ENCODE measurements around the gene NCKAP5.

NCKAP5 gene

DNA sequence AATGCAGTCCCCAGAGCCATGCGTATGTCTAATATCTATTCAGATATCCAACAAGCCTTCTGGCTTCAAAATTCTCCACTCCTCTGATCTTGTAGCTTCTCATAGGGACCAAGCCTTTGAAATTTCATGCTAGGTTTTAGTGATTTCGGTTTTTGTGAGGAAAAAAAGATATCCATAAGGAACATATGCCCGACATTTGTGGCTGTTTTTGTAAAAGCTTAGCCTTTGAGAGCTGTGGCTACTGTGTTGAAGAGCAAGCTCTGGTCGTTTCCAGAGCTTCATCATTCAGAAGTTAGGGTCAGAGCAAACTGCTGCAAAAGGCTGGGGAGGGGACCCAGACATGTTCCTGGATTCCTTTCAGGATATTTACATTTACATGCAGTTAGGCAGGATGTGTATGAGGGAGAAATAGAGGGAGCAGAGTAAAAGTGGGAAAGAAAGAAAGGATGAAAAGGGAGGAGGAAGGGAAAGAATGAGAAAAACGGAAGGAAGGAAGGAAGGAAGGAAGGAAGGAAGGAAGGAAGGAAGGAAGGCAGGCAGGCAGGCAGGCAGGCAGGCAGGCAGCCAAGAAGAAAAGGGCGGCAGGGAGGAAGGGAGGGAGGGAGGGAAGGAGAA lies 70.2 kb downstream of the NCKAP5 start:
- no peak overlapping the region for H3K4me3 ChIP-seq (ENCODE audit: control insufficient read depth, low read depth, low read length)
- DNase-seq (ENCODE audit: low read depth), result no peak
- TF ChIP-seq, protein P1, sequence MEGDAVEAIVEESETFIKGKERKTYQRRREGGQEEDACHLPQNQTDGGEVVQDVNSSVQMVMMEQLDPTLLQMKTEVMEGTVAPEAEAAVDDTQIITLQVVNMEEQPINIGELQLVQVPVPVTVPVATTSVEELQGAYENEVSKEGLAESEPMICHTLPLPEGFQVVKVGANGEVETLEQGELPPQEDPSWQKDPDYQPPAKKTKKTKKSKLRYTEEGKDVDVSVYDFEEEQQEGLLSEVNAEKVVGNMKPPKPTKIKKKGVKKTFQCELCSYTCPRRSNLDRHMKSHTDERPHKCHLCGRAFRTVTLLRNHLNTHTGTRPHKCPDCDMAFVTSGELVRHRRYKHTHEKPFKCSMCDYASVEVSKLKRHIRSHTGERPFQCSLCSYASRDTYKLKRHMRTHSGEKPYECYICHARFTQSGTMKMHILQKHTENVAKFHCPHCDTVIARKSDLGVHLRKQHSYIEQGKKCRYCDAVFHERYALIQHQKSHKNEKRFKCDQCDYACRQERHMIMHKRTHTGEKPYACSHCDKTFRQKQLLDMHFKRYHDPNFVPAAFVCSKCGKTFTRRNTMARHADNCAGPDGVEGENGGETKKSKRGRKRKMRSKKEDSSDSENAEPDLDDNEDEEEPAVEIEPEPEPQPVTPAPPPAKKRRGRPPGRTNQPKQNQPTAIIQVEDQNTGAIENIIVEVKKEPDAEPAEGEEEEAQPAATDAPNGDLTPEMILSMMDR (conservative IDR thresholded peaks at IDR 0.05; ENCODE audit: control insufficient read depth, insufficient read depth, low read depth, low read length), result no peak

DNA sequence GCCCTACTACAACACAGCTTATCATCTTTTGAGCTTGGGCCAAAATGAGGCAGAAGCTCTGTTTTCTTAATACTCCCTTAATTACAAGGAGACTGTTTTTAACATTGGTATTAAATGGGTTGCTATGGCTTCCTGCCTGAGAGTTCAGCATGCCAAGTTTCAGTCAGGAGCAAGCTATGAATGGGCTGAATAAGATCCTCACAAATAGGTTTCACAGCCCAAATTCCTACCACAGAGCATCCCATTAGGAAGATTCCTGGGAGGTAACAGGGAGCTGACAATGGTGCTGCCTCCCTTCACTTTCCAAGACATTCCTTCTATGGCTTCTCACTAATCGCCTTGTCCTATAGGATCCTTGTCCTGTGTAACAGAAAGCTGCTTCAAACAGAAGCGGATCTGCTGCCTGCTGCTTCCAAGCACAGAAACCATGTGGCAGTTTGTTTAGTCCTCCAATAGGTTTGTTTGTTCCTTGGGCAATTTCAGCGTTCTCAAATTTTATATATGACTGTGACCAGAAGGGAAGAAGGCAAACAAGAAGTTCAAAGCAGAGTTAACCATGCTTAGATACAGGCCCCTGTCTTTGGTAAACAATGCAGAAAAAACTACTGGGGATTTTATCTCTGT lies 70.9 kb downstream of the NCKAP5 start:
- TF ChIP-seq, protein P1 (conservative IDR thresholded peaks at IDR 0.05; ENCODE audit: control insufficient read depth, insufficient read depth, low read depth, low read length), result no peak
- H3K4me3 ChIP-seq (ENCODE audit: control insufficient read depth, low read depth, low read length), result no peak overlapping the region
- DNase-seq (ENCODE audit: low read depth), result no peak

DNA sequence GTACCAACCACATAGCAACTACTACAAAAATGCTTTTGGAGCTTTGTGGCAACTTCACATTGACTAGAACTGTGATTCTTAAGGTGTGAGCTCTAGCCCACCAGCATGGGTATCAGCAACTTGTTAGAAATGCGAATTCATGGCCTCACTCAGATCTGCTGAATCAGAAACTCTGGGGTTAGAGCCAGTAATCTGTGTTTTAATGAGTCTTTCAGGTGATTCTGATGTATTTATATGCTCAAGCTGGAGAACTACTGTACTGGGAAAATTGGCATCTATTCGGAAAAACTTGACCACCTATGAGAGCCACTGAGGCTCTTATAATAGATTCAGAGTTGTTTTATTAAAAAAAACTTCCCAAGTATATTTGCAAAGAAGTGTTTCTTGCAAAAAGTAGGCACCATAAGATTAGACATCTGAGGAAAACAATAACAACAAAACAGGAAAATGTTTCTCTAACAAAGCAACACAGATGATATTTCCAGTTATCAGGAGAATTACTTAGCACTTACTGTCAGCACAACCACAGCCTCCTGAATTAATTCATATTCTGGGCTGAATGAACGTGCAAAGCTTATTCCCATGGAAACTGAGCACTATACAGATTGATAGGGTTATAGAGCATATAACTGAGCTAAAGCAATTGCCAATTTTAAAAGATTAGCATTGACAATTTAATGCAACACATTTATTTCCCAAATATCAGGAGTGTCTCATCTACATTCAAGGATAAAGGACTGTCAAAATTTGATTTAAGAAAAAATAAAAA lies 71.6 kb downstream of the NCKAP5 start:
- no peak for DNase-seq (ENCODE audit: low read depth)
- H3K4me3 ChIP-seq (ENCODE audit: control insufficient read depth, low read depth, low read length), result no peak overlapping the region
- TF ChIP-seq, protein P1 (conservative IDR thresholded peaks at IDR 0.05; ENCODE audit: control insufficient read depth, insufficient read depth, low read depth, low read length), result no peak

DNA sequence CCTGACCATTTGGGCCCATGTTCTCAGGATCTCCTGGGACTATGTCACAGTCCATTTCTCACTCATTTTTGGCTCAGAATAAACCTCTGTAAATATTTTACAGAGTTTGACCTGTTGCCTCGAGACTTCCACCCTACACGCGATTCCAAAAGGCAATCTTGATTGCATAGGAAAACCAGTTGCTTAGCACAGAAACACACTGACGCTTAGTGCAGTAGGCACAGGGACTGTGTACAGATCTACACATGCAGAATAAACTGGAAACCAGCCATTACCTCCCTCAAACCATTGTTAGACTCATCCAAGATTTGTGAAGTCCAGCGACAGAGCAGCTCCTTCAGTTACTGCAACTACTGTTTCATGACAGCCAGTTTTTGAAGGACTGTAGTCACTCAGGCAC lies 73.0 kb downstream of the NCKAP5 start:
- no peak overlapping the region for H3K4me3 ChIP-seq (ENCODE audit: control insufficient read depth, low read depth, low read length)
- TF ChIP-seq, protein P1 (conservative IDR thresholded peaks at IDR 0.05; ENCODE audit: control insufficient read depth, insufficient read depth, low read depth, low read length), result no peak
- DNase-seq (ENCODE audit: low read depth), result no peak

DNA sequence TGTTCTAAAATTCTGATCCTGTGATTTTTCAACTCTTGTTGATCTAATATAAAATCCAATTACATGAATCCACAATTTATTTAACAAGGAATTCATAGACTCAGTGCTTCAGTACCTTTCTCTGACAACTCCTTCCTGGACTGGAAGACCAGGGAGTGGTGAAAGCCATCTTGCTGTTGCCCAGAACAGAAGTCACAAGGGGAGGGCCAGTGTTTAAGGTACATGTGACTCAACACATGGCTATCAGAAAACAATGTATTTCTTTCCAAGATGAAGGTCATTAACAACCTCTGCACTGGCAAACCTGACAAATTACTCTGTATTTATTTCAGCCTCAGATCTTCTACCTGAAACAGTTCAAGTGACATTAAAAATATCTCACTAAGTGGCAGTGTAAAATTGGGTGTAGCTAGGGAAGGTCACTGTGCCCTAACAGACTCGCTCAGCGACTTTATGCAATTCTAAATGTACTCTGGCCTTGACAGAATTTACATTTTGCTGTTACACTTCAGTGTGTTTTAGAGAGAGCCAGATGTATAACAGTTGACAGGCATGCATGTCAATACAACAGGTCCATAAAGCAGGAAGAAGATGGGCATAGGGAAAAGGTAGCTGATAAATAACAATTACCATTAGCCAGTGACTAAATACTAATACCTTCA lies 75.4 kb downstream of the NCKAP5 start:
- TF ChIP-seq, protein P1 (conservative IDR thresholded peaks at IDR 0.05; ENCODE audit: control insufficient read depth, insufficient read depth, low read depth, low read length), result no peak
- no peak overlapping the region for H3K4me3 ChIP-seq (ENCODE audit: control insufficient read depth, low read depth, low read length)
- no peak for DNase-seq (ENCODE audit: low read depth)

DNA sequence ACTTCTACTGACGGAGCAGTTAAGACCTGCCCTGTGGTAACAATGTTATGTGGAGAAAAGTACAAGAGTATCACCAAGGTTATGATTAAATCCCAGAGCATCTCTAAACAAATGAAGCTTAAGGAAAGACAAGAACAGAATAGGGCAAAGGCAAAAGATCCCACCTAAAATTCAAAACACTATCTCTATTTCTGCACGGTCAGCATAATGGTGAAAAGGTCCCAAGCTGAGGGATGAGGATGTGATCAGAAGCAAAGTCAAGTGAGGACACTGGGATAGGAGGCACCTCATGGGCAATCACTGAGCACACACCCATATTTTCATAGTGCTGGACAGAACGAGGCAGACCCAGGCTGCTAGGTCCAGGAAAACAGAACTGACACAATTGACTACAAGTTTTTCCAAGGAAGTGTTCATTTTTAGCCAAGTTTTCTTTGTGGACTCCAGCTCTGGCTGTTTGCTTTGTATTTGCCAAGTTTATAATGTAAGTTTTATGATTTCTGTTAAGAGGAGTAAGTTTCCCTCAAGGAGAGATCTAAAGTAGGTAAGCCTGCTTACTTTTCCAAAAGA lies 77.8 kb downstream of the NCKAP5 start:
- TF ChIP-seq, protein P1 (conservative IDR thresholded peaks at IDR 0.05; ENCODE audit: control insufficient read depth, insufficient read depth, low read depth, low read length), result no peak
- H3K4me3 ChIP-seq (ENCODE audit: control insufficient read depth, low read depth, low read length), result no peak overlapping the region
- DNase-seq (ENCODE audit: low read depth), result no peak

Measured in fibroblast of mammary gland (primary cell).